ENCODE data around the gene KCNG4. TPM values are rescaled to one million over a fixed set of nuclear protein-coding genes. Genes with fewer than 3 reads are reported as not detected.

KCNG4 gene
- total RNA-seq (2021) (not detected in 2 replicates), Bru-seq, nascent RNA (not detected), BruChase-seq, experiment 1, labeled RNA remaining after a 2-hour chase (not detected), BruChase-seq, experiment 2, labeled RNA remaining after a 6-hour chase (not detected)
- long read RNA-seq: 0 reads

DNA sequence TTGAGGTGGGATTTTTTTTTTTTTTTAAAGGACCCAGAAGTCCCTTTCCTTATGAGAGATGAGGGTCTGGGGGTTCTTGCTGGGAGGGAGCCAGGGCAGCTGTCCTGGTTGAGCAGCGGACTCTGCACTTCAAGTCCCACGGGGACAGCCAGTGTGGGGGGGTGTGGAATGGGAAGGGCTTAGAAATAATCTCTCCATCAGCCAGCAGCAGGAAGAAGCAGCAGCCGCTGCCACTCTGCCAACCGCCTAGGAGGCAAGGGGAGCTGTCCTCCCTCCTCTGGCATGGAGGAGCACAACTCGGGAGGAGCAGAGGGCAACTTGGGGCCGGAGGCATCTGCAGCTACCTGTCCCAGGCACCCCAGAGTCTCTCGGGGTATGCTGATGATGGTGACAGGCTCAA lies at the start of gene KCNG4:
TSS of gene KCNG4 (minus strand) at position 104 of the 400 bp plus-strand sequence. CDS start 2,527 bp downstream, outside the sequence.
- Histone ChIP-seq H3K4me1 (ENCODE audit: insufficient read depth, low read length, poor library complexity, severe bottlenecking) (no peaks in the 10 kb centered on the region), H3K36me3 (ENCODE audit: insufficient read depth, low read length, poor library complexity, severe bottlenecking) (no peaks in the 10 kb centered on the region), H3K27me3 (replicated peaks; ENCODE audit: insufficient read depth, low read depth, low read length, poor library complexity) (peaks cover 30% of the 10 kb centered on the region), H3K4me3 (ENCODE audit: low read depth, low read length, poor library complexity, severe bottlenecking) (no peak within 1 kb of the TSS), H3K9me3 (ENCODE audit: low read depth, low read length, poor library complexity, severe bottlenecking) (no peaks in the 10 kb centered on the region), H3K27ac (ENCODE audit: low read depth, low read length, poor library complexity, severe bottlenecking) (no peak within 1 kb of the TSS)
- BruUV-seq (replicated peaks): no TSS peak
- TF ChIP-seq EZH2 (IDR thresholded peaks at IDR 0.05; ENCODE audit: borderline replicate concordance, low read depth, low read length, poor library complexity, severe bottlenecking) (no peak), CTCF (conservative IDR thresholded peaks at IDR 0.05; ENCODE audit: low read depth, low read length) (no peak)
- ChIA-PET POLR2A (ENCODE audit: low non-redundant PET) (no interaction called here), CTCF (no interaction called here)
- DNase-seq (ENCODE audit: low spot score): no peak
- intact Hi-C loops (cut with micrococcal nuclease; ENCODE audit: unreplicated experiment): no loop called here

GRCh38 chr16:84288902-84289301 lies 49.1 kb upstream of the KCNG4 start:
- H3K27me3 ChIP-seq (replicated peaks; ENCODE audit: insufficient read depth, low read depth, low read length, poor library complexity): peaks cover 6% of the 10 kb centered on the region
- H3K9me3 ChIP-seq (ENCODE audit: low read depth, low read length, poor library complexity, severe bottlenecking): no peaks in the 10 kb centered on the region
- POLR2A ChIA-PET (ENCODE audit: low non-redundant PET): no interaction called here
- no peaks in the 10 kb centered on the region for H3K36me3 ChIP-seq (ENCODE audit: insufficient read depth, low read length, poor library complexity, severe bottlenecking)
- peaks cover 8% of the 10 kb centered on the region for H3K4me1 ChIP-seq (ENCODE audit: insufficient read depth, low read length, poor library complexity, severe bottlenecking)
- CTCF ChIA-PET: no interaction called here
- BruUV-seq (replicated peaks): no TSS peak
- no peak overlapping the region for H3K4me3 ChIP-seq (ENCODE audit: low read depth, low read length, poor library complexity, severe bottlenecking)
- no peak for DNase-seq (ENCODE audit: low spot score)
- no peak for TF ChIP-seq CTCF (conservative IDR thresholded peaks at IDR 0.05; ENCODE audit: low read depth, low read length)
- no peak for TF ChIP-seq EZH2 (IDR thresholded peaks at IDR 0.05; ENCODE audit: borderline replicate concordance, low read depth, low read length, poor library complexity, severe bottlenecking)
- intact Hi-C loops (cut with micrococcal nuclease; ENCODE audit: unreplicated experiment): no loop called here
- no peak overlapping the region for H3K27ac ChIP-seq (ENCODE audit: low read depth, low read length, poor library complexity, severe bottlenecking)

GRCh38 chr16:84286578-84287240 lies 46.9 kb upstream of the KCNG4 start:
- CTCF ChIA-PET: no interaction called here
- Histone ChIP-seq H3K27ac (ENCODE audit: low read depth, low read length, poor library complexity, severe bottlenecking) (no peak overlapping the region), H3K4me3 (ENCODE audit: low read depth, low read length, poor library complexity, severe bottlenecking) (no peak overlapping the region), H3K27me3 (replicated peaks; ENCODE audit: insufficient read depth, low read depth, low read length, poor library complexity) (peaks cover 6% of the 10 kb centered on the region), H3K9me3 (ENCODE audit: low read depth, low read length, poor library complexity, severe bottlenecking) (no peaks in the 10 kb centered on the region), H3K4me1 (ENCODE audit: insufficient read depth, low read length, poor library complexity, severe bottlenecking) (no peaks in the 10 kb centered on the region), H3K36me3 (ENCODE audit: insufficient read depth, low read length, poor library complexity, severe bottlenecking) (no peaks in the 10 kb centered on the region)
- DNase-seq (ENCODE audit: low spot score): no peak
- TF ChIP-seq EZH2 (IDR thresholded peaks at IDR 0.05; ENCODE audit: borderline replicate concordance, low read depth, low read length, poor library complexity, severe bottlenecking): no peak
- no peak for TF ChIP-seq CTCF (conservative IDR thresholded peaks at IDR 0.05; ENCODE audit: low read depth, low read length)
- POLR2A ChIA-PET (ENCODE audit: low non-redundant PET): no interaction called here
- intact Hi-C loops (cut with micrococcal nuclease; ENCODE audit: unreplicated experiment): no loop called here
- no TSS peak for BruUV-seq (replicated peaks)
